ENCODE data around the gene NKX2-3.

Gene NKX2-3

GRCh38 chr10:99532687-99533495 lies at the start of gene NKX2-3:
TSS of gene NKX2-3 (plus strand) at chr10:99532942. CDS start at chr10:99533132, 190 bp downstream.
- DNase-seq (ENCODE audit: low read depth in 1 of 2, low spot score in 1 of 2) = no peak

- DNase-seq (ENCODE audit: low read depth in 1 of 2, low spot score in 1 of 2) = no peak
These were observed 47.8 kb upstream of the NKX2-3 start for GRCh38 chr10:99484626-99485581.

- DNase-seq (ENCODE audit: low read depth in 1 of 2, low spot score in 1 of 2) = no peak
These were observed 45.5 kb upstream of the NKX2-3 start for GRCh38 chr10:99487125-99487807.

DNA sequence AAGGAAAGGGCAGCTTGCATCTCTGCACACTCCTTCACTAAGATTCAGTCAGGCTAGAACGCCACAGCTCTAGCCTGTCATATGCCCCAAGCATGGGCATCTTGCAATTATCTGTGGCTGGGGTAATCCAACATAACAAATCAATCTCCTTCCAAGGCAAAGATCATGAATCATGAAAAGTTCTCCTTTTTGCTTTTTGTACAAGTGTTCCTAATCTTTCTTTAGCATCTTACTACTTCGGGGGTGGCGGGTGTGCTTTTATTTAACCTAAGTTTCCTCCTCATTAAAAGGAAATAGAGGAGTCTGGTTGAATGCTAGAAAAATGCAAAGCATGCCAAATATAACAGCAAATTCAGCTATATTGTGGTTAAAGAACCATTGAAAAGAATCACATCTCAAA lies 43.5 kb upstream of the NKX2-3 start:
- no peak for DNase-seq (ENCODE audit: low read depth in 1 of 2, low spot score in 1 of 2)

DNA sequence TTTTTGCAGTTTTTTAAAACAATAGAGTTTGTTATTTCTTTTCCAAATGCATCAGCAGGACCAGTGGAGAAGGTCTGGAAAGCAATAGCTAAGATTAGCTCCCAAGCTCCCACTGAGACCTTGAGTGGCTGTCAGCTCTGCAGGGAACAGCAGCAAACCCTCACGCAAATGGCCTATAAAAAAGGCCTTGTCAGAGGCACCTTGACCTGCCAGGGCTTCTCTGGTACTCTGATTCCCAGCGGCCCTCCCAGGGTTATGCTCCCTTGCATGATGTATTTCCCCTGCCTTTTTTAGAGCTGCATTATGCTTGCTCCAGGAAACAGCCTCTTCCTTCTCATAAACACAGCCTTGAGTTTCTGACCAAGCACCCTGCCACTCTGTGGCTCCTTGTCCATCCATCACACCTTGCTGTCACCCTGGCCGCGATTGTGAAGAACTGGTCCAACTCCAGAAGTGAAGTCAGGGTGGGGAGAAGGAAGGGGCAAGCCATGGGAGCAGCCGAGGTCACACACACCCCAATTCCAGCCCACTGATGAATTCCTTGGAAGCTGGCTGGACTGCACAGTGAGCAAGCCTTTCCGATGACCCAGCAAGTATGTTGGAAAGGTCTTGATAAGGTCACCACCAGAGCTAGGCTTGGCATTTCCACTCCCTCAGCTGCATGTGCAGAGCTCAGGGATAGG lies 35.3 kb upstream of the NKX2-3 start:
- DNase-seq (ENCODE audit: low read depth in 1 of 2, low spot score in 1 of 2) = no peak

- DNase-seq (ENCODE audit: low read depth in 1 of 2, low spot score in 1 of 2) = no peak
These were observed 26.3 kb upstream of the NKX2-3 start for GRCh38 chr10:99506416-99506815.

GRCh38 chr10:99507265-99507664 lies 25.5 kb upstream of the NKX2-3 start:
- DNase-seq (ENCODE audit: low read depth in 1 of 2, low spot score in 1 of 2) = no peak

DNA sequence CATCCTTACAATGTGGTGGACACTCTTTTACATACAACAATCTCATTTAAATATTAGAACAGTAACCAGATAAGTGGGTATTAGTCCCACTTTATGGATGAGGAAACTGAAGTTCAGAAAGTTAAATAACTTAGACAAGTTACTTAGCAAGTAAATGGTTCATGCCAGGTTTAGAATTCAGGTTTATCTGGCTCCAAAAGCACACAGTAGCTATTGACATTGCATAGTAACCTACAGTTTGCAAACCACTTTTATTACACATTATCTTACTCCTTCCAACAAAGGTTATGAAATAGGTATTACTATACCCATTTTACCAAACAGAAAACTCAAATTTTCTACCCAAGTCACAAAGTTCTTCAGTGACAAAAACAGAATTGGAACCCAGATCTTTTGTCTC lies 19.7 kb upstream of the NKX2-3 start:
- DNase-seq (ENCODE audit: low read depth in 1 of 2, low spot score in 1 of 2) = no peak

DNA sequence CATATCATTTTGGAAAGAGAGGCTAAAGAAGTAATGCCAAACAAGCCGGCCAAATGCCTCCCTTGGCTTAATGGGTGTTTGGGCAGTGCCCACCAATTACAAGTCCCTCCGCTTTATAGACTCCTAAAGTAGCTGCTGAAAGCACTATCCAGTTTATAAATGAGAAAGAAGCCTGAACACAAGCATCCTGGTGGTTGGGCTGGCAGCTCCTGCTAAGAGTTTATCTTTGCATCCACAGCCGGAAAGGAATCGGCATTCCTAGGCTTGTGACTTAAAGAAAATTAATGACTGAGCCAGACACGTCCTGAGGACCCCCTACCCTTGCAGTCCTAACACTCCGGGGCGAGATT lies 13.1 kb upstream of the NKX2-3 start:
- DNase-seq (ENCODE audit: low read depth in 1 of 2, low spot score in 1 of 2) = no peak

DNA sequence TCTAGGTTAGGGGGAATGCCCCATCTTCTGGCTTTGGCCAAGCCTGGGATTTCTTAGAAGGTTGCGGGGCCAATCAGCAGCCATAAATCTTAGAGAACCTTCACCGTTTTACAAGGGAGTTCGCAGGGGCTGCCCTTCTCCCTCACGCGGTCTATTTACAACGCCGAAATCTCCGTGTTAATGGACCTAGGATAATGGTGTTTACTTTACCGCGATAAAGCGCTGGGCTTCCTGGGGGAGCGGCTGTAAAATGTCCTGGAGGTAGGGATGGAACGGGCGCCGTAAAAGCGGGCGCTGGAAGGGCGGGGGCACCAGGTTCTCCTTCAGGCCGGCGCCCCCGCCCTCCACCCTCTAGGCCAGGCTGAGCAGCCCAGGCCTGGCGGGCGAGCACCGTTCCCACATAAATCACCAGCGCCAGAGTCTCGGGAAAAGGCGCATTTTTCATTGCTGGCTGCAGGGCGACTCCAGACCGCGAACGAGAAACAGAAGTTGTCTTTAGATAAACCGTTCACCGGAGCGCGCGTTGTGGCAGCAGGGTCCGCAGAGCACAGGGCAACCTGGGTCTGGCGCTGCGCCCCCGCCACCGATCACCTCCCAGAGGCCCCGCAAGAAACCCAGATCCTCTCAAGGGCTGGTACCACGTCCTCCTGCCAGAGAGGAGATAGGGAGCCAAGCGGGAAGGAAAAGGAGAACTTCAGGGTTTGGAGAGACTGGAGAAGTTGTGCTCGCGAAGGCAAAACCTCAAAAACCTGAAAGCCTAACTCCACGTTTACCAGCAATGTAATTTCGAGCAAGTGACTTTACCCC lies 12.5 kb upstream of the NKX2-3 start:
- DNase-seq (ENCODE audit: low read depth in 1 of 2, low spot score in 1 of 2) = no peak

DNA sequence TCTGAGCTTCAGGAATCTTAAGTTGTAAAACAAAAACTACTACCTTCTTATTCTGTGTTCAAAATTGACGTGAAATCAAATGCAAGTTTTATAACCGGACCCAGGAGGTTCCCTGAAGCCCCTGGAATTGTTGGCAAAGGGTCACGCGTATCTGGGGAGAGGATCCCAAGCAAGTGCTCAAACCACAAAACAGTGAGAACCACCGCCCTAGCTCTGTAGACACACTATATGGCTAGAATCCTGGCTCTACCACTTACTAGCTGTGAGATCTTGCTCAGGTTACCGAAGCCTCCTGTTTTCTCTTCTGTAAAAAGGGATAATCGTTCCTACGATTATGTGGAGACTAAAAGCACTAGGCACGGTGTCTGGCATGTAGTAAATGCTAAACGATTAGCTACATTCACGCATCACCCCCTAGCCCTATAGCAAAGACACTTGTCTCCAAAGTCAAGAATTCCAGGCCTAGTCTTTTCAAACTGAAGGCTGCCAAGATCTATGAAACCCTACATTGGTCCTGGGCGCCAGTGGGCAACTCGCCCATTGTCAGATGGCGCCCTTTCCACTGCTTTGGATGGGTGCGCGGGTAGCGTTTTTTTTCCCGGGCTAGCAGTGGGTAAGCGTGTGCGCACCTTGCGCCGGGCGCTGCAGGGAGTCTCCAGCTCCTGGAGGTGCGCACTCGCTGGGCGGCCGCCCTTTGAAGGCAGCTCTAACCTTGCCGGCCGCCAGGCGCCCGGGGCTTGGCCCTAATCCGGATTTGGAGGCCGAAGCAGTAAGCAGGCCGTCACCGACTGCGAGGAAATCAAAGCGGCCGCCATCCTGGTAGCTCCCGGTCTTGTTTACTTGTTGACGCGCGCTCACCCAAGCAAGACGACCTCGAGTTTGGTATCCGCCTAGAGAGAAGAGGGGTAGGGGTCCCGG lies 11.6 kb upstream of the NKX2-3 start:
- no peak for DNase-seq (ENCODE audit: low read depth in 1 of 2, low spot score in 1 of 2)

DNA sequence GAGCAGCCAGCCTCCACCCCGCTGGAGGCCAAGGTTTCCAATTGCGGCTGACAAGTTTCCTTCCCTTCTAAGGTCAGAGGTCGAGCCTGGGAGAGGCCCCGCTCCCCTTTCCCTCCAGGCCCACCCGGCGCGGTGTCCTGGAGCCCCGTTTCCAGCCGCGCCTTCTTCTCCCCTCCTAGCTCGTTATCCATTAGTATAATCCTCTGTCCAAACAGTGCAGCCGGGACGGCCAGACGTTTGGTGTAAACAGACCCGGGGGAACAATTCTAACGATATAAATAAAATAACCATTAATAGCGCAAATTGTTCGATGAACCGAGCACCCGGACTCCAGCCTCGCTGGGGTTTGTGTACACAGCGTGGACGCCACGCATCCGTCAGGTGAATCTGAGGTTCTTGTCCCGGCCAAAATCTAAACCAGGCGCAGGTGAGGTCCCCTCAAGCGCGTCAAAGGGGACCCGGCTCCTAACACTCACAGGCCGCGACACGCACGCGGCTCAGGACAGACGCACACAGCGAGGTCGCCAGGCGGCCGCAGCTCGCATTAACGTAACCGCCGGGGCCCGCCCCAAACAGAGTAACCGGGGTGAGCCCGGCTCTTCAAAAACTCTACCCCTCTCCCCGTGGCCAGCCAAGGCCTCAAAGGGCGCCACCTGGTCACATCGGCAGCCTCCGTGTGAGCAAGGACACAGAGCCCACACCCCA lies 10.8 kb upstream of the NKX2-3 start:
- no peak for DNase-seq (ENCODE audit: low read depth in 1 of 2, low spot score in 1 of 2)

DNA sequence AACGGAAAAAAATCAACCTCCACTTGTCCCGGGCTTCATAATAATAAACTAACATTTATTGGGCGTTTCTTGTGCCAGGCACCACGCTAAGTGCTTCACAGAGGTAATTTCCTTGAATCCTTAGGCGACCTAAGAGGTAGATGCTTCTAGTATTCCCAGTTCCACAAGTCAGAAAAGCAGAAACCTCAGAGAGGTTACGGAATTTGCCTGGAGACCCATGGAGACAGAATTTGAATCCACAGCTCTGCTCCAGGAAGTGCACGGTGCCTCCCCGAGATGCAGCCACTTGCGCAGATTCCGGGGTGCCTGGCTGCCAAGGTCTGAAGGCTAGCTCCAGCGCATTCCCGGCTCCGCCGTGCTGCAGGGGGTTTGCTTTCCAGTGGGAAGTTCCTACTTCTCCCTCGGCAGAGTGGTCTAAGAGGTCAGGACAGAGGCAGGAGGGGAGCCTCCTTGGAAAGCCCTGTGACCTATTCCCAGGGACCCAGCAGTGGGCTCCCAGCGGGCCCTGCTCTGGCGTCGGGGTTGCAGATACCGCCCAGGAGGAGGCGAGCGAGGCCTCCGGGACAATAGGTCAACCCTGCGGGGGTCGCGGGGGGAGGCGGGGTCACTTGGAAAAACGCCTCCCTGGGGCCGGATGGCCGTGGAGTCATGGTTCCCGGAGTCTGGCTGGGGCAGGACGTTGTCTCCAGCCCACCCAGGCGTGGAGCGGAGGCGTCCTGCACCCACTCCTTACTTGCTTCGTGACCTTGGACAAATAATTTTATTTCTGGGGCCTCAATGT lies 10.1 kb upstream of the NKX2-3 start:
- DNase-seq (ENCODE audit: low read depth in 1 of 2, low spot score in 1 of 2) = no peak

DNA sequence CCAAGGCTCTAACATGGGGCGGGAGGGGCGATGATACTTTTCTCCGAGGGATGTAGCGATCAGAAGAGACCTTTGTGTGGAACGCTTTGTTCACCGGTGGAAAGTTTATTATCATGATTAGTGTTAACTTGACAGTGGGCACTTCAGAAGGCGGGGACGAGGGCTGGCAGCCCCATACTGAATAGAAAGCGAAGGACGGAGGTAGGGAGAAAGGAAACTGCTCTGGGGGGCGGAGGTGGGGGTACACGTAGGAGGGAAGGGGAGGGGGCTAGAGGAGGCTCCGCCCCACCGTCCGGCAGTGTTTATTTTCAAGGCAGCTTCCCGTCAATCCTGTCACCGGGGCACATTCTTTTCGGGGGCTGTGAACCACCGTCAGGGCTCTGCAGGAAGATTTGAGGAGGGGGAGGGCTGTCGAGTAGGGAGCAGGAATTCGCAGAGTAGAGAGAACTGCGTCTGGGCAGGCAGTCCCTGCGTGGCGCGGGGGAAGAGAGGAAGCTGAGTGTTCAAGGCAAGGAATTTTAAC lies 9.4 kb upstream of the NKX2-3 start:
- no peak for DNase-seq (ENCODE audit: low read depth in 1 of 2, low spot score in 1 of 2)

DNA sequence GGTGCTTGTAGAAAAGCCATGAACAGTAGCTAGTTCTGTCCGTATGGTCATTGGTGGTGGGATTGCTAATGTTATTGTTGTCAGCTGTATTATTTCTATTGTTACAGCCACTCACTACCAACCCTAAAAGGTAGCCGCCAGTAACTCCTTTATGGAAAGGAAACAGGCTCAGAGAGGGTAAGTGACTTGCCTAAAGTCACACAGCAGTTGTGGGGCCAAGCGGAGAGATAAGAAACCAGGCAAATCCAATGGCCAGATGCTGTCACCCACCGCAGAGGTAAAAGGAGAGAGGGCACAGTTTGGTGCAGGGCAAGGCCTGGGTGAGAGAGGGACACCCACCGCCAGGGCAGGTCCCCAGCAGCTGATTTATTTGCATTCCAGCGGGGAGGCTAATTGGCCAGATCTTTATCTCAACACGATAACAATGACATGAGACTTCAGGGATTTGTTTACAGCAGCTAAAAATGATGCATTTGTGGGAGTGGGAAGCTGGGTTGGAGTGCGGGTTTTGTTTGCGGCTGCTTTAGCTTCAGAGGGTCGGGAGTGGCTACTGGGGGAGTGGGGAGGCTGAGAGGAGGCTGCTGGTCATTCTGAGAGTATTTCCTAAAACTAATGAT lies 8.6 kb upstream of the NKX2-3 start:
- no peak for DNase-seq (ENCODE audit: low read depth in 1 of 2, low spot score in 1 of 2)

GRCh38 chr10:99524736-99525380 lies 7.9 kb upstream of the NKX2-3 start:
- no peak for DNase-seq (ENCODE audit: low read depth in 1 of 2, low spot score in 1 of 2)

- DNase-seq (ENCODE audit: low read depth in 1 of 2, low spot score in 1 of 2) = no peak
These were observed 6.8 kb upstream of the NKX2-3 start for GRCh38 chr10:99525897-99526296.

All from activated T-helper 1 cell treated with anti-CD3 and anti-CD28 coated beads, Interleukin-2, amount 50 U/mL, for 16 hours (primary cell).